ENCODE measurements around the gene IKBKE. TPM values are rescaled to one million over a fixed set of nuclear protein-coding genes. Genes with fewer than 3 reads are reported as not detected.

Gene IKBKE
- total RNA-seq, 2 donors from 2014 or later = 15.9 to 28.4 TPM

DNA sequence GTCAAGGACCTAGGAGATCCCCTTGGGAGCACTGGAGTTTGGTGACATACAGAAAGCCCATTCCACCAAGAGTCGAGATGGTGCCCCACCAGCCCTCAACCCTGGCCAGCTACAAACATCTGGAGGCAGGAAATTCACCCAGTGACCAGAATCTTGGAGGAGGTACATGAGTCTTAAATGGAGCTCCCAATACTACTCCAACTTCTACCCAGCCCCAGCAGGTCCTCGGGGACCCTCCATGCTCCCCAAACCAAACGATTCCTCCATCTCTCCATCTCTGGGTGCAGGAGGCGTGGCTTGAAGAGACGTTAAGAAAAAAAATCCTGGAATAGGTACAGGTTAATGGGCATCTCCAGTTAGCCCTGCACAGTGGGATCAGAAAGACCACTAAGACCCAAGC is 31.6 kb downstream of the IKBKE start:
- Histone ChIP-seq H3K9ac (ENCODE audit: low read depth in 2 of 2, low read length in 2 of 2) (no peak overlapping the region), H3K27ac (no peak overlapping the region), H3K4me3 (no peak overlapping the region), H3K4me1 (no peaks in the 10 kb centered on the region), H3K36me3 (no peaks in the 10 kb centered on the region), H3K9me3 (no peaks in the 10 kb centered on the region), H3K27me3 (peaks cover 2% of the 10 kb centered on the region)
- no peak for TF ChIP-seq CTCF (IDR thresholded peaks at IDR 0.05)
- DNase-seq = no peak
- intact Hi-C loops (cut with DNase I) = no loop called here

DNA sequence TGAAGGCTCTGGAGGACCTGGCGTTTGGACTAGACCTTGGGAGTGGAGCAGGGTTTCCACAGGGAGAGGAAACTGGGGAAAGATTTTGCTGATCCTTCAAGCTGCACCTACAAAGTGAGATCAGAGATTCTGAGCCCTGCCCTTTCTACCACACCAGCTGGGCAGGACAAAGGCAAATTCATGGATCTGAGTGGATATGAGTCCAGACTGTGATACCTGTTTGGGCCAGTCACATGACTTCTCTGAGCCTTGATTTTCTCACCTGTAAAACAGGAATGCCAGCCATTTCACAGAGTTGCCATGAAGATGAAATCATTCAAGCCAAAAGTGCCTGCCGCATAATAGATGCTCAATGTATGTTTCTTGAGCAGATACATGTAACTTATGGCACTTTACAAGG is 32.1 kb downstream of the IKBKE start:
- H3K27me3 ChIP-seq = peaks cover 5% of the 10 kb centered on the region
- H3K4me1 ChIP-seq = no peaks in the 10 kb centered on the region
- no peak for TF ChIP-seq CTCF (IDR thresholded peaks at IDR 0.05)
- no peaks in the 10 kb centered on the region for H3K36me3 ChIP-seq
- no peak for DNase-seq
- intact Hi-C loops (cut with DNase I) = no loop called here
- H3K9ac ChIP-seq (ENCODE audit: low read depth in 2 of 2, low read length in 2 of 2) = no peak overlapping the region
- no peak overlapping the region for H3K27ac ChIP-seq
- H3K4me3 ChIP-seq = no peak overlapping the region
- no peaks in the 10 kb centered on the region for H3K9me3 ChIP-seq

GRCh38 chr1:206502812-206503211 is 32.5 kb downstream of the IKBKE start:
- H3K27me3 ChIP-seq = peaks cover 9% of the 10 kb centered on the region
- intact Hi-C loops (cut with DNase I) = no loop called here
- TF ChIP-seq CTCF (IDR thresholded peaks at IDR 0.05) = no peak
- no peak for DNase-seq
- no peak overlapping the region for H3K9ac ChIP-seq (ENCODE audit: low read depth in 2 of 2, low read length in 2 of 2)
- H3K27ac ChIP-seq = no peak overlapping the region
- H3K4me3 ChIP-seq = no peak overlapping the region
- no peaks in the 10 kb centered on the region for H3K4me1 ChIP-seq
- no peaks in the 10 kb centered on the region for H3K9me3 ChIP-seq
- H3K36me3 ChIP-seq = no peaks in the 10 kb centered on the region

DNA sequence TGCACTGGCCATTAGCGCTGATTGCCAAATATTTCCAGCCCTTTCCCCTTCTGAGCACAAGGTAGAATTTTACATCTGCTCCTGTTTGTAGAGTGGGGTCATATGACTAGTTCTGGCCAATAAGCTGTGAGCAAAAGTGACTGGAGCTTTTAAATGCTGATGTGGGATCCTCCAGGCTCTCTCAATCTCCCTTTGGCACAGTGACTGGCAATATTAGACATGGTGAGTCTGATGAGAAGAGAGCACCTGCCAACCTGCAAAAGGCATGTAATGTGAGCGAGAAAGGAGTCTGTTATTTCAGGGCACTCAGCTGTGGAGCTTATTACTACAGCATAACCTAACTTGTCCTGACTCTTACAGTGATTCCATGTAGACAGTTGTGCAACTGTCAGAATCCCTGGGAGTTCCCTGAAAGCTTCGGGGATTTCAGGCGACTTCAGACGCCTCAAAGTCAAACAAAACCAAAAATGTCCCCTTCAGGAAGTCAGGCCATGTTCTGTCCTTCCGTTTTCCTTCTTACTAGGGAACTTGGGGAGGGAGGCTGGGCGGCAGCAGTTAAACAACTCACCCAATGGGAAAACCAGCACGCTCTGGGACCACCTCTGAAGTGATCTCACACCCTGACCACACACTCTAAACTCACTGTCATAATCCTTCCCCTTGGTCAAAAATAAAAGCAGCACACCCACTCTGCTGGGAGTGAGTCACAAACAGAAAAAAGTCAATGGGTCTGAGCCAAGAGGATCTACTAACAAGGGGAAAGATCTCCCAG is 33.5 kb downstream of the IKBKE start:
- no peak for TF ChIP-seq CTCF (IDR thresholded peaks at IDR 0.05)
- Histone ChIP-seq H3K4me3 (no peak overlapping the region), H3K9me3 (no peaks in the 10 kb centered on the region), H3K36me3 (no peaks in the 10 kb centered on the region), H3K4me1 (no peaks in the 10 kb centered on the region), H3K27ac (no peak overlapping the region), H3K27me3 (peaks cover 16% of the 10 kb centered on the region), H3K9ac (ENCODE audit: low read depth in 2 of 2, low read length in 2 of 2) (no peak overlapping the region)
- intact Hi-C loops (cut with DNase I) = no loop called here
- no peak for DNase-seq

DNA sequence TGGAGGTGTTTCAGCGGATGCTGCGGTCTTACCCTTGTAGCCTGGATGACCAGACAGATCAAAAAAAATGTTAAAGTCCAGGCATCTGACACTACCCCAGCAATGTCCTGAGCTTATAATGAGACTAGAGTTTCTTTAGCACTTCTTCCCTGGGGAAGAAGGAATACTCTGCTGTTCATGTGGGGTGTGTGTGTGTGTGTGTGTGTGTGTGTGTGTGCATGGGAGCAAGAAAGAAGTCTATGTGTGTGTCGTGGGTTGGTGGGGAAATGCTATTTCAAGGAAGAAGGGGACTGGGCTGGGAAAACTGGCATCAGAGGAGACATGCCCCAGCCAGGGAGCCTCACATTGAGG is 34.1 kb downstream of the IKBKE start:
- no peak for DNase-seq
- intact Hi-C loops (cut with DNase I) = no loop called here
- Histone ChIP-seq H3K9ac (ENCODE audit: low read depth in 2 of 2, low read length in 2 of 2) (no peak overlapping the region), H3K36me3 (no peaks in the 10 kb centered on the region), H3K27ac (no peak overlapping the region), H3K4me3 (no peak overlapping the region), H3K27me3 (peaks cover 21% of the 10 kb centered on the region), H3K9me3 (no peaks in the 10 kb centered on the region), H3K4me1 (no peaks in the 10 kb centered on the region)
- TF ChIP-seq CTCF (IDR thresholded peaks at IDR 0.05) = no peak

Measured in colonic mucosa (tissue), 4 donors.